MCF 10A (cell line): ENCODE results near the gene SCN2B. TPM values are rescaled to one million over a fixed set of nuclear protein-coding genes. Genes with fewer than 3 reads are reported as not detected.
A peak's percentile ranks its signal among the peaks of the same experiment; 100 is the strongest.

Experiments
- BruUV-seq: library from RNA; stranded (reverse); fragments of 400-500 nt; replicated peaks from 2 replicates; lab custom pipeline; 2021; lab: Mats Ljungman, UMichigan
- CTCF ChIA-PET: fragments of 300-600 bp; sonication (Branson Sonifier 250); formaldehyde crosslinking; extraction: SDS; loops from one replicate; lab custom pipeline; 2021; ENCODE audit warnings: antibody characterized with exemption, inconsistent platforms; lab: Yijun Ruan, JAX
- POLR2A ChIA-PET: fragments of 300-600, 350-650 bp; sonication (Branson Sonifier 250); formaldehyde crosslinking; extraction: SDS; loops from one replicate; lab custom pipeline; 2020; ENCODE audit warnings: antibody characterized with exemption, inconsistent platforms; lab: Yijun Ruan, JAX
- DNase-seq: peaks from one replicate; pipeline ENCODE4 v3.0.0-alpha.2; 2018; ENCODE audit not compliant: unreplicated experiment
- H3K27ac Mint-ChIP-seq: one replicate; pipeline ENCODE4 v1.8.0; 2022; ENCODE audit warnings: mild to moderate bottlenecking, low read depth, mixed read lengths; ENCODE audit not compliant: unreplicated experiment
- H3K27me3 Mint-ChIP-seq: one replicate; pipeline ENCODE4 v1.8.0; 2022; ENCODE audit warnings: mixed read lengths; ENCODE audit not compliant: insufficient read depth, unreplicated experiment
- H3K36me3 Mint-ChIP-seq: one replicate; pipeline ENCODE4 v1.8.0; 2022; ENCODE audit warnings: mild to moderate bottlenecking, moderate library complexity, mixed read lengths; ENCODE audit not compliant: insufficient read depth, unreplicated experiment
- H3K4me1 Mint-ChIP-seq: one replicate; pipeline ENCODE4 v1.8.0; 2022; ENCODE audit warnings: mixed read lengths; ENCODE audit not compliant: insufficient read depth, unreplicated experiment
- H3K4me3 Mint-ChIP-seq: one replicate; pipeline ENCODE4 v1.8.0; 2022; ENCODE audit warnings: mild to moderate bottlenecking, moderate library complexity, mixed read lengths; ENCODE audit not compliant: unreplicated experiment
- H3K9me3 Mint-ChIP-seq: one replicate; pipeline ENCODE4 v1.8.0; 2022; ENCODE audit warnings: mixed read lengths; ENCODE audit not compliant: unreplicated experiment
- intact Hi-C: fragments of 100-400 bp; cut with micrococcal nuclease; formaldehyde crosslinking; loops from 2 replicates; pipeline ENCODE4 v1.14.1; 2022
- total RNA-seq: library from RNA; stranded (reverse); gene quantifications from 2 replicates; pipeline ENCODE4 v1.2.3, GENCODE V29; 2022
- TF ChIP-seq, protein P1 (sequence below): fragments of 200-600 bp; IDR thresholded peaks from one replicate; pipeline ENCODE4 v1.8.0; 2022; ENCODE audit warnings: antibody characterized with exemption, mild to moderate bottlenecking; ENCODE audit not compliant: unreplicated experiment

The SCN2B gene
- total RNA-seq, 1 experiment from 2014 or later, result not detected

- no peak overlapping the region for H3K4me3 Mint-ChIP-seq
- POLR2A ChIA-PET, result interaction anchor here (0.8 to 1.5 kb wide), 2 partner anchors 23 to 26 kb away, joined by 3 to 7 read pairs; no protein-coding TSS in a partner anchor
Observed at GRCh38 chr11:118172356-118172755, 4.1 kb downstream of the SCN2B start.

DNA sequence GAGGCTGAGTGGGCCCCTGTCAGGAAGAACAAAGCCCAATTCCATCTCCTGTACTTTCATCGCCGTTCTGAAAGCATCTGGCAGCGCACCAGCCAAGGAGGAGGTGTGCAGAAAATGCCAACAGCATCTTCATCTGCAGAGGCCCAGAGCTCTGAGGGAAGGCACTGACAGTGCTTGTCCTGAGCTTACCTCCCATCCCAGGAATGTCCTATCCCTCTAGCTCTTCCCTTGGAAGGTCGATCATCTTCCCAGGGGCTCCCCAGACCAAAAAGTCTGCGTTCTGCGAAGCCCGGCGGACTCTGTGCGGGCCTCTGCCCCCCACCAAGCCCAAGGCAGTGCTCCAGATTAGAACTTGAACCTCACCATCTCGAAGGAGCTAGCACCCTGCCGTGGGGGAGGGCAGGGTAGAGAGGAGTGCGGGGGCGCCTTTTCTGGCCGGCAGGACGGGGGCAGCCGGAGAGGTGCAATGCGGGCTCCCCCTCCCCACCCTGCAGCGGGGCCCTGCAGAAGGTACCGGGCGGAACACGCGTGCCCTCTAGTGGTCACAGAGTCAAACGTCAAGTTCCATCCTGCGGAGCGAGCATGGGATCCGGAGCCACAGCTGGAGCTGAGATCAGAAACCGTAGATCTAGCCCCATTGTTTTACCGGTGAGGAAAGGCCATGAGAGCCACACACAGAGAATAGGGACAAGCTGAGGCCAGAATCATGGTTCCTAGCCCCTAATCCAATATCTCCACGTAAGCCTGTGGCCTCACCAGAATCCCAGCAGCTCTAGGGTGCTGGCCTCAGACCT lies 5.0 kb downstream of the SCN2B start:
- no peak overlapping the region for H3K4me3 Mint-ChIP-seq

More at GRCh38 chr11:118172356-118172755, 4.1 kb downstream of the SCN2B start:
- BruUV-seq, result no TSS peak
- Mint-ChIP-seq H3K9me3 (no peaks in the 10 kb centered on the region), H3K27me3 (peaks cover 31% of the 10 kb centered on the region), H3K36me3 (no peaks in the 10 kb centered on the region), H3K27ac (no peak overlapping the region), H3K4me1 (peaks cover 8% of the 10 kb centered on the region)
- CTCF ChIA-PET, result interaction anchor here (0.6 to 5.6 kb wide), 31 partner anchors 9 to 365 kb away, joined by 3 to 89 read pairs (median 7); partner anchors contain the start of gene SCN4B
- DNase-seq, result no peak
- intact Hi-C loops, result loop anchor here (10.0 kb wide), 1 partner anchor 368 kb away; no protein-coding TSS in a partner anchor
- TF ChIP-seq, protein P1, sequence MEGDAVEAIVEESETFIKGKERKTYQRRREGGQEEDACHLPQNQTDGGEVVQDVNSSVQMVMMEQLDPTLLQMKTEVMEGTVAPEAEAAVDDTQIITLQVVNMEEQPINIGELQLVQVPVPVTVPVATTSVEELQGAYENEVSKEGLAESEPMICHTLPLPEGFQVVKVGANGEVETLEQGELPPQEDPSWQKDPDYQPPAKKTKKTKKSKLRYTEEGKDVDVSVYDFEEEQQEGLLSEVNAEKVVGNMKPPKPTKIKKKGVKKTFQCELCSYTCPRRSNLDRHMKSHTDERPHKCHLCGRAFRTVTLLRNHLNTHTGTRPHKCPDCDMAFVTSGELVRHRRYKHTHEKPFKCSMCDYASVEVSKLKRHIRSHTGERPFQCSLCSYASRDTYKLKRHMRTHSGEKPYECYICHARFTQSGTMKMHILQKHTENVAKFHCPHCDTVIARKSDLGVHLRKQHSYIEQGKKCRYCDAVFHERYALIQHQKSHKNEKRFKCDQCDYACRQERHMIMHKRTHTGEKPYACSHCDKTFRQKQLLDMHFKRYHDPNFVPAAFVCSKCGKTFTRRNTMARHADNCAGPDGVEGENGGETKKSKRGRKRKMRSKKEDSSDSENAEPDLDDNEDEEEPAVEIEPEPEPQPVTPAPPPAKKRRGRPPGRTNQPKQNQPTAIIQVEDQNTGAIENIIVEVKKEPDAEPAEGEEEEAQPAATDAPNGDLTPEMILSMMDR, result no peak

GRCh38 chr11:118170882-118171268 lies 5.6 kb downstream of the SCN2B start:
- Mint-ChIP-seq H3K9me3 (no peaks in the 10 kb centered on the region), H3K27ac (no peak overlapping the region), H3K4me3 (no peak overlapping the region), H3K27me3 (peaks cover 31% of the 10 kb centered on the region), H3K36me3 (no peaks in the 10 kb centered on the region), H3K4me1 (peaks cover 8% of the 10 kb centered on the region)
- ChIA-PET POLR2A (interaction anchor here (0.6 to 1.5 kb wide), 2 partner anchors 25 to 55 kb away, joined by 3 to 7 read pairs; no protein-coding TSS in a partner anchor), CTCF (interaction anchor here (0.5 to 5.6 kb wide), 50 partner anchors 9 to 937 kb away, joined by 3 to 89 read pairs (median 4); partner anchors contain the start of genes MPZL2 and SCN4B)
- TF ChIP-seq, protein P1, result no peak
- DNase-seq, result no peak
- no TSS peak for BruUV-seq
- intact Hi-C loops, result loop anchor here (1.0 to 10.0 kb wide), 2 partner anchors 26 to 366 kb away; no protein-coding TSS in a partner anchor

More for the DNA sequence above, 5.0 kb downstream of the SCN2B start:
- Mint-ChIP-seq H3K9me3 (no peaks in the 10 kb centered on the region), H3K4me1 (peaks cover 8% of the 10 kb centered on the region), H3K27ac (no peak overlapping the region), H3K27me3 (peaks cover 31% of the 10 kb centered on the region), H3K36me3 (no peaks in the 10 kb centered on the region)
- POLR2A ChIA-PET, result interaction anchor here (0.6 to 1.5 kb wide), 3 partner anchors 23 to 54 kb away, joined by 3 to 7 read pairs (median 3); no protein-coding TSS in a partner anchor
- TF ChIP-seq, protein P1, result peak; percentile 93
- DNase-seq, result peak; percentile 67
- CTCF ChIA-PET, result interaction anchor here (0.5 to 5.6 kb wide), 58 partner anchors 9 to 937 kb away, joined by 3 to 89 read pairs (median 4); partner anchors contain the start of genes MPZL2 and SCN4B
- no TSS peak for BruUV-seq
- intact Hi-C loops, result loop anchor here (1.0 to 10.0 kb wide), 2 partner anchors 26 to 367 kb away; no protein-coding TSS in a partner anchor

DNA sequence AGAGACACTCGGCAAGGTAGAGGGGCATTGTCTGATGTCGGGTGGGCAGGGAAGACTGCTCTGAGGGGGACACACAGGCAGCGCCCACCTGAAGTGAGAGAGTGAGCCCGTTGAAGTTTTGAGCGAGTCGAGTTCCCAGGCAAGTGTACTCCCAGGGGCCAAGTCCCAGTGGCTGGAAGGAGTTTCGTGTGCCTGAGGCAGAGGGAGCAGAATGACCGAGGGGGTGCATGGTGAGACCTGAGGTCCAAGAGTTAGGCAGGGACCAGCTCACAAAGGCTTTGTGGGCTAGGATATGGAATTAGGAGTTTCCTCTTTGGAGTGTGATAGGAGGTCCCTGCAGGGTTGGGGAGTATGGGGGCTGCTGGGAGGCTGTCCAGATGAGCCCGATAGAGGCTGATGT lies 6.2 kb downstream of the SCN2B start:
- ChIA-PET POLR2A (interaction anchor here (1.0 kb wide), 1 partner anchor 13 kb away, joined by 4 read pairs; no protein-coding TSS in a partner anchor), CTCF (interaction anchor here (0.6 to 5.6 kb wide), 12 partner anchors 10 to 366 kb away, joined by 3 to 89 read pairs (median 6); no protein-coding TSS in a partner anchor)
- BruUV-seq, result no TSS peak
- intact Hi-C loops, result loop anchor here (10.0 kb wide), 1 partner anchor 365 kb away; no protein-coding TSS in a partner anchor
- Mint-ChIP-seq H3K9me3 (no peaks in the 10 kb centered on the region), H3K27me3 (peaks cover 31% of the 10 kb centered on the region), H3K27ac (no peak overlapping the region), H3K4me3 (no peak overlapping the region), H3K36me3 (no peaks in the 10 kb centered on the region), H3K4me1 (peaks cover 7% of the 10 kb centered on the region)
- TF ChIP-seq, protein P1, result no peak
- no peak for DNase-seq
